Activated naive CD4-positive, alpha-beta T cell (primary cell): ENCODE data around the gene NANOS3.

ENCODE experiments used
- DNase-seq, 4 experiments: peaks; one replicate each; lab custom pipeline; 2025; lab: John Stamatoyannopoulos, UW

The NANOS3 gene

DNA sequence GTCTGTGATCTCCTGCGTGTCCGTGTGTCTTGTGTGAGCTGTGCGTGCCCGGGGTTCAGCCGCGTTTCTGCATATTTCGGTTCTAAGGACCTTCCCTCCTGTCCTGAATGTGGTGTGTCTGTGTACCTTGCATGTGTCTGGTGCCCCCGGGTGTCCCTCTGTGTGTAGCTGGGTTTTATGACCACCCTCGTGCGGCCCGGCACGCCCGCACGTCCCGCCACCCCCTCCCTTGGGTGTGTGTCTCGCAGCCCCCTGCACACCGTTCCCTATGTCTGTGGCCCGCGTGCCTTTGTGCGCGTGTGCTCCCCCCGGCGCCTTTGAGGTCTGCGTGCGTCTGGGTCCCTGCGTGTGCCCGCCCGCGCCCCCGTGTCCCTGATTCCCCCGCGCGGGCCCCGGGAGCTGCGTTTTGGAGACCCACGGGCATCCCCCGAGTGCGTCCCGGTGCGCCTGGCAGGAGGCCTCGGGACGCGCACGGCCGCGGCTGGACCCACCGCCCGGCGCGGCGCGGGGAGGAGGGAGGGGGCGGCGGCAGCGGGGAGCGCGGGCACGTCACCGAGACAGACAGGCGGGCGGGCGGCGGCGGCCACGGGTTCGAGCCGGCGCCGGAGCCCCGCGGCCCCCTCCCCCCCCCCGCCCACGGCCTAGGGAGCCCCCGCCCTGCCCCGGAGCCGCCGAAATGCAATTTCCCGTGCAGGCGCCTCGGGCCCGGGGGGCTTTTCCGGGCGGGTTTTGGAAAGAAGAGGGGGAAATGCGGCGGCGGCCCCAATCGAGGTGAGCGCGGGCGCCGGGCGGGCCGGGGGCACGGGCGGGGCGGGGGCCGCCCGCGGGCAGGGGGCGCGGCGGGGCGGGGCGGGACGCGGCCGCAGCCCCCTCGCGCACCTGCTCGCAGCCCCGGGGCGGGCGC lies 12.0 kb upstream of the NANOS3 start:
- DNase-seq: no peak

DNA sequence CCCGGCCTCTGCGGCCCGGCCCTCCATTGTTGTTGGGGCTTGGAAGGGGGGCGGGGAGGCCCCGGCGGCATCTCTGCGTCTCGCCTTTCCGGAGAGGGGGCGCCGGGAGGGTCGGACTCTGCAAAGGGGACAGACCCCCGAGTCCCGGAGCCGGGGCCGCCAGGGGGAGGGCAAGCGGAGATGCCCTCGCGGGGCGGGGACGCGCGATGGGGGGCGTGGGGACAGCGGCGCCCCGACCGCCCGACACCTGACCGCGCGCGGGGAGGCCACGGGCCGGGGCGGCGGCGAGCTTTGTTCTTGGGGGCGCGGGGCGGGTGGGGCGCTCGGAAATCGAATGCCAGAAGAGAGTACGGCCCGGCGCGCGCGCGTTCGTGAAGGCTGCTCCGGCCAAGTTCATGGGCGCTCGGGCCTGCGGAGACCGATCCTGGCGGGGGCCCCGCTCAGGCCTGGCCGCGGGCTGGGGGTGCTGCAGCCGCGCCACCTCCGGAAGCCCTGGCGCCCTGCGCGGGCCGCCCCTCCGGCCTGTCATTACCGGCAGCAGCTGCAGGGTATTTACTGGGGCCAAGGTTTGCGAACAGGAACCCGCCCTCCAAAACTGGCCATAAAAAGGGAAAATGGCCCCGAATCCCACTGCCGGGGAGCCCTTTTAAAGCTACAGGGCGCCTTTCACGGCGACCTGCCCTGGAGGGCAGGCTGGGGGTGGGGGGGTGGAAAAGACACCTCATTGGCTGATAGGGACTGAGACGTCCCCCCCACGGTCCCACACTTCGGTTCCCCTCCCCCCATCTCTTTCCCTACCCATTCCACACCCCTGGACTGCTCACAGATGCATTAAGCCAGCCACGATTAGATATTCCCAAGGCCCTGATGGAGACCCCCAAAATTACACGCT lies 11.1 kb upstream of the NANOS3 start:
- no peak for DNase-seq

DNA sequence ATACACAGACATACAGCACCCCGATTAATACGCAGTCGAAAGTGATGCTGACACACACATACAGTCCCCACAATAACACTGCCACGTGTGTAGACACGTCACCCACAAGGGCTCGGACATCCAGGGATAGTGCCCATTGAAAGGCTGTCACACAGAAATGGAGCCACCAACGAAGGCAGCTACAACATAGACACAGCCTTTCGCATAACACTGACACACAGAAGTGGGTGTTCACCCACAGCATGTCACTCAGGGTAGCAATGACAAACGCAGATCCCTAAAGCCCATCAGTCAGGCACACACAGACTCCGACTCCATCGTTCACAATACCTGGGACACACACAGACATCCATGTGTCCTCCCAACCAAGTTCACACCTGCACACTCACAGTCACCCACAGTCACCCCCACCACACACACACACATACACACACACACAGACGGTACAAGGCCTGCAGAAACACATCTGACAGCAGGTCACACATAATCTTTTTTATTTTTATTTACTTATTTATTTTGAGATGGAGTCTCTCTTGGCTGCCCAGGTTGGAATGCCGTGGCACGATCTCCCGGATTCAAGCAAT lies 10.4 kb upstream of the NANOS3 start:
- no peak for DNase-seq

DNA sequence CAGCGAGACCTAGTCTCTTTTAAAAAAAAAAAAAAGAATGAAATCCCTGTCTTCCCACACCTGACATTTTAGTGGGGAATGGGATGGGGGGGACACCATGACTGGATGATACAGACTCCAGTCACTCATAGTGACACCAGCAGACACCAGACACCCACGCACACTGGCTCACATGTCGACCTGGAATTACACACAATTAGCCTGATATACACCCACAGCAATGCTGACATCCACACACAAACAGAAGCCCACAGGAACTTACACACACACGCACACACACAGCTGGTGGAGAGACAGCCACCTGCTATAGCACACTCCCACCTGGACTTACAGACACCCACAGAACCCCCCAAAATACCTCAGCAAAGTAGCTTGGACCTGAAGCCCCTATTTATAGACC lies 8.3 kb upstream of the NANOS3 start:
- no peak for DNase-seq

DNA sequence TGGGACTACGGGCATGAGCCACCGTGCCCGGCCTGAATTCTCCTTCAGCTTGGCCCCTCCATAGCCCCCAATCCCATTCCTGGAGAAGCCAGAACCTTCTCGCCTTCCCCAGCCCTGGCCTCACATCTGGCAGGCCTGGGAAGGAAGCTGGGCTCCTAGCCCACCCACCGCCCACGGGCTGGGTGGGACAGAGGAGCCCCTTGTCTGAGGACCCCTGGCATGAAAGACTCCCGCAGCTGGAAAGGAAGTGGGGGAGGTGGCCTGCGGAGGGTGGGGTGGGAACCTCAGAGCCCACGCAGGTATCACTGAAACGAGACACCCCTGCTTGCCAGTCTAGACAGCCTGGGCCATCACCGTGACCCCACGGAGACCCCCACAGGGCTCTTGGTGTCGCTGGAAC lies 7.7 kb upstream of the NANOS3 start:
- no peak for DNase-seq

DNA sequence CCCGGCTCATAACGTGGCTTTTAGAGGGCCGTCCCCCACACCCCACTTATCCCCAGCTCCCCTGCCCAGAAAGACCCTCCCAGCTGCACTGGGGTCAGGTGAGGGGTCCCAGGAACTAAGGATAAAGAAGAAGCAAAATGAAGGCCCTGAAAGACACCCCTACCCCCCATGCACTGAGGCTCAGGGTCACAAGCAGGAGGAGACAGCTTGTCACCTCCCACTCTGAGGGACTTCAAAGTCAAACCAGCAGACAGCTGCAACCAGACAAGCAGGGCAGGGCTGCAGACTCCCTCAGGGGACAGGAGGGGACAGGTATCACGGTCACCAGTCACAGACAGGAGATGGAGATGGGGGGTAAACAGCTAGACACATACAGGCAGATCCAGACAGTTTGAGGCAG lies 6.1 kb upstream of the NANOS3 start:
- no peak for DNase-seq

DNA sequence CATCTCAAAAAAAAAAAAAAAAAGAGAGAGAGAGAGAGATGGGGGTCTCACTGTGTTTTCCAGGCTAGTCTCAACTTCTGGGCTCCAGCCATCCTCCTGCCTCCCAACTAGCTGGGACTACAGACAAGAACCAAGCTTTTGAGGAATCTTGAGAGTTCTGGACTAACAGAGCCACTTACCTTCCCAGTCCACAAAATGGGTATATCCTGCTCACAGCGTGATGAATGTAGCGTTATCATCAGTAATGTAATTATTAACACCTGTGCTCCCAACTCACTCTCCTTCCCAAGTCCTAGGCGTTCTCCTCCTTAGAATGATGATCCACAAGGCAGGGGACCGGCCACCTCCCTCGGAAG lies 4.6 kb upstream of the NANOS3 start:
- no peak for DNase-seq

DNA sequence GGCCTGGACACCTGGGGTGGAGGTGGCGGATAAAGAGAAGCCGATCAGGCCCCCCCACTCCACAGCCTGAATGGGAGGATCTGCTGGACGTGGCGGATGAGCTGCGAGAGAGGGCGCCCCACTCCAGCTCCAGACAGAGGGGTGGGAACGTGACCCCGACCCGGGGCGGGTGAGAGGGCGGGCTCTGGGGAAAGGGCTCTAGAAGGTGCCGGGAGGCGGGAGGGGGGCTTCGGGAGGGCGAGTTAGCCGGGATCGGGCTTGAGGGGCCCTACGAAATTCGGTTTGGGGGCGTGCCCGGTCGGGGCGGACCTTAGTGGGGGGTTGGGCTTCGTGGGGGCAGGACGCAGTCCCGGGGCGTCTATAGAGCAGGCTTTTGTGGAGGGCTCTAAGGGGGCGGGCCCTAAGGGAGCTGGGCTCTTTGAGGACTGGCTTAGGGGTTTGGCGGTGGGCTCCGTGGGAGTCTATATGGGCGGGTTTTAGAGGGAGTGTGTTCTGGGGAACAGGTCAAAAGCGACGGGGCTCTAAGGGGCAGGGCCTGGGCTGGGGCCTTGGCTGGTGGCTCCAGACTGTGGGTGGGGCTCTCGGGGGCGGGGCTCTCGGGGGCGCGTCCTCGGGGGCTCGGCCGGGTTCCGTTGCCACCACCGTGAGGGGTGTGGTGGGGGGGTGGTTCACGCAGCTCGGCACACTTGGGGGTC lies 4.1 kb upstream of the NANOS3 start:
- peak in 1 of 4 experiments; percentile 27 for DNase-seq

DNA sequence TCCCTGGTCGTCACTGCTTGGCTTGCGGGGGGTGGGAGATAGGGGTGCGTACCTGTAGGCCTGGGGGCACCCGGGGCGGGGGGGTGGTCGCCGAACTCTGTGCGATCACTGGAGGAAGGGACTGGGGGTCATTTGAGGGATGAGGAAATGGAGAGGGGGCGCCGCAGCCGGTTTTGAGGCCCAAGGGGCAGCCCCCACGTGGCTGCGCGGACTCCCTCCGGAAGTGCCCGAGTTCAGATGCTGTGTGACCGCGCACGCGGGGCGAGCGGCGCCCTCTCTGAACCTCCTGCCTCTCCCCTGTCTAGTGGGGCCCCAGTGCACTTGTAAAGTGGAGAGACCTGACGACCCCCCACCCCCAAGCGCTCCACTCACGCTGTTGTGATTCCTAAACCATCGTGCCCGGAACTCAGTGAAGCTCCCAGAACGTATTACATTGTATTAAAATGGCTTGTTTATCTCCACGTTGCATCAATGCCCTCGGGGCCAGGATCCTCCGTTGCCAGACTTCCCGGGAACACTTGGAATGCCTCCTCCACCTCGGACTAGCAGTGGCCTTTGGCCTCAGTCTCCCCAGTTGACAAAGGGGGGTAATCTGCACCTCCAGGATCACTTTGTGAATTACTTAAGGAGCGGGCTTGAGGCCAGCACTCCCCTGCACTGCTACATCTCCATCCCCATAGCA lies 3.0 kb upstream of the NANOS3 start:
- DNase-seq: no peak

DNA sequence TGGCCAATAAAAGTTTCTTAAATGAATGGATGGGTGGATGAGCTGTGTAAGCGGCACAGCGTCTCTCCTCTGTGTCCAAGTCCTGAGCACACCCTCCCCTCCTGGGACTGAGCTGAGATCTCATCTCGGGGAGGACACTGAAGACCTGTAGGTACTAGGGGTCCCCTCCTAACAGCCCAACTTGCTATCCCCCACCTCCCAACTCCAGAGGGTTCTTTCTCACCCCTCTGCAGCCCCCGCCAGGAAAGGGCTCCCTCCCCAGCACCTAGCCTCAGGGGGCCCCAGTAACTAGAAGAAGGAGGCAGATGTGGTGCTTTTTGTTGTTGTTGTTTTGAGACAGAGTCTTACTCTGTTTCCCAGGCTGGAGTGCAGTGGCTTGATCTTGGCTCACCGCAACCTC lies 1.1 kb upstream of the NANOS3 start:
- DNase-seq: no peak

DNA sequence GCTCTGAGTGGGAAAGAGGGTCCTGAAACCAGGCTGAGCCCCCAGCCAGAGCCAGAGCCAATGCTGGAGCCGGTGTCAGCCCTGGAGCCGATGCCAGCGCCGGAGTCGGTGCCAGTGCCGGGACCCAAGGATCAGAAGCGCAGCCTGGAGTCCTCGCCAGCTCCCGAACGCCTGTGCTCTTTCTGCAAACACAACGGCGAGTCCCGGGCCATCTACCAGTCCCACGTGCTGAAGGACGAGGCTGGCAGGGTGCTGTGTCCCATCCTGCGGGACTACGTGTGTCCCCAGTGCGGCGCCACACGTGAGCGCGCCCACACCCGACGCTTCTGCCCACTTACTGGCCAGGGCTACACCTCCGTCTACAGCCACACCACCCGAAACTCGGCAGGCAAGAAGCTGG lies 369 bp downstream of the NANOS3 start:
- DNase-seq: no peak

DNA sequence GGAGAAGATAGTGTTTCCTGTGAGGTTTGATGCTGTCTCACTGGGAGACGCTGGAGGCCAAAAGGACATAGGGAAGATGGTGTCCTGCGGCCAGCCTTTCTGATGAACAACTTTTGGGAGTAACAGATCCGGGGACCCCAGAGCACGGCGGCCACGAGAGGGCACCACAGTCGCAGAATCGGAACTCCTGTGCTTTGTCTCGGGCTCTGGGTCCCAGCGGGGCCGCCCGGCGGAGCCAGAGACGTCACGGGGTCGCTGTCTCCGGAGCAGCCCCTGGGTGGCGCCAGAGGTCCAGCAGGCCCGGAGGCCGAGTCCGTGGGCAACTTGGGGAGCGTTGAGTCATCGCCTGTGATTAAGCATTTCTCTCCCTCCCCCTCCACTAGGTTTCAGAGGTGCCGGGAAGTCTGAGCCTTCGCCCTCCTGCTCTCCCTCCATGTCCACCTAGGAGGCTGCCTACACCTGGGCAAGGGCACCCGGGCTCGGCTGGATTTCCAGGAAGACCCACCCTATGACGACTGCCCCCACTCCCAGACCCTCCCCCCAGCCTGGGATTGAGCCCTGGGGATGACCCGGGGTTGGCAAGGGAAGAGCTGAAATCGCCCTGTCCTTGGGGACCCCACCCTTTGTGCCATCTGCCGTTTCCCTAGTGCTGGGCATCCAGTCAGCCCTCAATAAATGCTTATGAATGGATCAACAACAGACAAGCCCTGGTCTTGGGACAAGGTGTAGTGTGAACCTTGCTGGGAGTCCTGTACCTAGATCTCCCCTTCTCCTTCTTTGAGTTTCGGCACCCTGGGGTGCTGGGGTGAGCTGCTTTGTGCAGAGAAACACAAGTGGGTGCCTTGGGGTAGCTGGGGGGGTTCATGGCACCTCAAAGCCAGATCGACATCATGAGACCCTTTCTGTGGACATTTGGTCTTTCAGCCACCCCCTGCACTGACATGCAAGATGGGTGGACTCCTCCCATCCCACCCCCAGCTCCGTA lies 3.4 kb downstream of the NANOS3 start:
- peak; percentile 96 to 97 (median 96) for DNase-seq

DNA sequence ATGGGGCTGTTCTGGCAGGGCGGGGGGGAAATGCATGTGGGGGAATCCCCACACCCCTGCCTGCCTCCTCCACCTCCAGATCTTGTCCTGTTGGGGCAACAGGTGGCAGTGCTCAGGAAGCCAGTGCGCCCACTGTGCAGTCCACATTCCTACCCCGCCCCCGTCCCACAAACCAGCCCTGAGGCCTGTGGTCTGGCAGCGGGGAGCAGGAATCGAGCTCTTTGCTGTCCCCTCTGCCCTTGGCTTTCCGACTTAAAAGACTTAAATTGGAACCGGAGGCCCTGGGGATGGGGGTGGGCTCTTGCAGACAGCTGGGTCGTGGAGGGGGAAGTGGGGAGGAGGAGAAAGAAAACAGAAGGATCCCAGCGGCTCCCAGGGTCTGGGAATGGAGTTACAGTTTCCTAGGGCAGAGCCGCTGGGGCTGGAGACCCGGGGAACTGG lies 4.3 kb downstream of the NANOS3 start:
- DNase-seq: no peak

DNA sequence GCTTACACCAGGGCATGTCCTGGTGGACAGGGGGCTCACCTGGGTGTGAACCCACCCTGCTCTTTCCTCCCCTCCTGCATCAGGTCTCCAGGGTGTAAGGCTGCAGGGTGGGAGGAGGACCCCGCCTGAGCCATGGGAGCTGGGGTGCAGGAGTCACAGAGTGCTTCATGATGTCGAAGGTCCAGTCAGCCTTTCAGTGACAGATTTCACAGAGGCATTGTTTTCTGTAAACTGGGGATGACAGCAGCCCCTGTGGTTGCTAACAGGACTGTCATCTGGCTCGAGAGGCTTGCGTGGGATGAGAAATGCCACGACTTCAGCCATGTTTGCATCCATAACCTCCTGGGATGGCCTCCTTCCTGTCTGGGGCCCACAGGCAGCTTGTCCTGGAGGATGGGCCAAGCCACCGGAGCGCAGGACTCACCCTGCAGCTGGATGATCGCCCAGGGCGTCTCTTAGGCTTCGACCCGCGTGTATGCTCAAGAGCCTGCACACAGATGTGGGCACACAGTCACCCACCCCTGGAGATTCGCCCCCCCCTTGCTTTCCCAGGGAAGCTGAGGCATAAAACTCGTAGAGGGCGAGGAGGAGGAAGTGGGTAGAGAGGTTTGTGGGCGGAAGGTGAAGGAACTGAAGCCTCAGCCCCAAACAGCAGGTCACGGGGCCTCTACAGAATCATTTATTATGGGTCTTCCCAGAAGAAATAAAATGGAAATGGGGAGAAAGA lies 4.9 kb downstream of the NANOS3 start:
- DNase-seq: peak in 1 of 4 experiments; percentile 17

DNA sequence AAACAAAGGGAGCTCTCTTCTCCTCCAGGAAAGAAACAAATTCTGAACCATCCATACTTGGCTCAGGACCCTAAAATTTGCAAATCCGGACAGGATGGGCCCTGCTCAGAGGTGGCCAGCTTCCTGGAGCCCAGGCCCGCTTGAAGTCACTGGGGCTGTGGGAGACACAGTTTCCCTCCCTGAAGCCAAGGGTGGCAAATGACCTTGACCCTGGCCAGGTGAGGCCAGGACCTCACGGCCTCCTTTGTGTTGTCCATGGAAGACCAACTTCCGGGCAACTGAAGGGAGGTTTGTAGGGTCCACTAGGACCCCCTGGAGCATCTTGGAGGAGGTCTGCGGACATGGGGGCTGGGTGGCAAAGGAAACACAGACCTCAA lies 5.5 kb downstream of the NANOS3 start:
- no peak for DNase-seq

DNA sequence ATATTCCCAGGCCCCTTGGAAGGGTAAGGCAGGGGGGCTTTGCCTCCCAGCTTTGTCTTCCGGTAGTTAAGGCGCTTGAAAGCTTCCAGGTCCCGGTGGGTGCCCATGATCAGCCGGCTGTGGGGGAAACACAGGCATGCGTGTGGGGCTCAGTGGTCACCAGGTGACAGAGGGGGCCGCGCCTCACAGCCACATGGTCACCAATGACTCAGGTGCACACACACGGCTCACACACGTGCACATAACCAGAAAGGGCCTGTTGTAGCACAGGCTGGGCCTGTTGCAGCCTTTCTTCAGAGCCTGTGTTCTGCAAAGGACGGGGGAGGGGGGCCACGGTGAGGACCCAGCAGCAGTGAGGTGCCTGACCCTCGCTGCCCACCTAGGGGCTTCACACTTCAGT lies 5.9 kb downstream of the NANOS3 start:
- no peak for DNase-seq

DNA sequence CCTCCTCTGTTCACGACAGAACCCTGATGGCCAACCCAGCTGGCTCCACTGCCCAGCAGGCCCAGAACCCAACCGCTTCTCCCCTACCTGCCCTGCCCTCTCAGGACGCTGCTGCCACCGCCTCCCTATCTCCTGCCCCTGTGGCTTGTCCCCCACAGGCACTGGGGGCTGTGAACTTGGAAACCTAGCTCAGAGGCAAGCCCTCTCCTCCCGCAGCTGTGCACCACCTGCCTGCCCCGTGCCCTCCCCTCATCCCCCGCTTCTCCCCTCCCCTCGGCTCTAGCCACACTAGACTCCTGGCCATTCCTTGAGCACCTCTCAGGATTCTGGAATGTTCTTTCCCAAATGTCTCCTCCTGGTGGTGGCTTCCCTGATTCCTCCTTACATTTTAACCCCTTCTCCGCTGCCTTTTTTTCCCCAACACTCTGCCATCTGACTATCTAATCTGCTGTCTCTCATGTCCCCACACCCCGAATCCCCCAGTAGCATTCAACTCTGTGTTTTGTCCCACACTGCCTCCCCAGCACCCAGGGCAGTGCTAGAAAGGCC lies 6.7 kb downstream of the NANOS3 start:
- DNase-seq: no peak

DNA sequence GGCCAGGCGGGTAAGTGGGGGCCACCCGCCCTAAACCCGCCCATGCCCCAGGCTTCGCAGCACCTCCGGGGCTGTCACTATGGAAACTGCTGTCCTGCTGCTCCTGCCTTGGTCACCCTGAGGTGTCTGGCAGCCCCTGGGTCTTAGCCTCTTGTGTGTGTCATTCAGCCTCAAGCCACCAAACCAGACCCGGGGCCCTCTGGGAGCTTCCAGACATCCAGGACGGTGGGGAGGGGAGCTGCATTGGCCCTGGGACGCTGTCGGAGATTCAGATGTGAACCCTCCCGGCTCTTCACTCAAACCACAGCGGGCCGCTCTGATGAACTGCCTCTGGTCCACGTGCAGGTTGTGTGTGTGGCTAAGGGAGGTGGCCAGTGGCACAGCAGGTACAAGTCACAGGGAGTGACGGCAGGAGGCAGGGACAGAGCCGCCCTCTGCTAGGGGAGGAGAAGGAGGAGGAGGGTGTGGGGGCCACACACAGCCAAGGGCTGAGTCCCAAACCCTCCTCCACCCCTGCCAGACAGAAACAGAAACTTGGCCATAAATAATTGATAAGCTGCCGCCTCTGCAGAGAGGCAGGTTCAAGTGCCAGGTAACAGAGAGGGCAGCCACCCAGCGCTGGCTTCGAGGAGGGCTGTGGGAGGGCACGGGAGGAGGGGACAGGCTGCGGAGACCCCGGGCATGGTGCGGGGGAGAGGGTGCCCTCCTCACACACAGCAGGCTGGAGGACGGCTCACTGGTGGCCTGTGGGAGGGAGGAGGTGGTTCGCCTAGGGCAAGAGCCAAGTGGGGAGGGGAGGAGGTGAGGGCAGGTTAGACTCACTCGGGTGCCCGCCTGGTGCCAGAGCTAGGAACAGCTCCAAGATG lies 8.0 kb downstream of the NANOS3 start:
- no peak for DNase-seq
